Measurements from ENCODE around the gene LTBP3. TPM values are rescaled to one million over a fixed set of nuclear protein-coding genes. Genes with fewer than 3 reads are reported as not detected.

LTBP3 gene
- total and polyA plus RNA-seq, 9 of the 15 experiments (the other 6 are each of a cell fraction or from before 2014, with no cell fraction given): 0.06 to 20.5 (median 4.8) TPM

GRCh38 chr11:65535102-65535501 is 23.1 kb downstream of the LTBP3 start (continued):
- TF ChIP-seq CREB3 (tag; conservative IDR thresholded peaks at IDR 0.05; ENCODE audit: low read depth): no peak
- no peak for TF ChIP-seq ELF2 (CRISPR knock-in tag; IDR thresholded peaks at IDR 0.05)
- no peak for TF ChIP-seq ZBTB9 (CRISPR knock-in tag; IDR thresholded peaks at IDR 0.05)
- no peak for TF ChIP-seq TCF15 (CRISPR knock-in tag; IDR thresholded peaks at IDR 0.05)
- no peak for TF ChIP-seq BMI1 (IDR thresholded peaks at IDR 0.05; ENCODE audit: low read length)

DNA sequence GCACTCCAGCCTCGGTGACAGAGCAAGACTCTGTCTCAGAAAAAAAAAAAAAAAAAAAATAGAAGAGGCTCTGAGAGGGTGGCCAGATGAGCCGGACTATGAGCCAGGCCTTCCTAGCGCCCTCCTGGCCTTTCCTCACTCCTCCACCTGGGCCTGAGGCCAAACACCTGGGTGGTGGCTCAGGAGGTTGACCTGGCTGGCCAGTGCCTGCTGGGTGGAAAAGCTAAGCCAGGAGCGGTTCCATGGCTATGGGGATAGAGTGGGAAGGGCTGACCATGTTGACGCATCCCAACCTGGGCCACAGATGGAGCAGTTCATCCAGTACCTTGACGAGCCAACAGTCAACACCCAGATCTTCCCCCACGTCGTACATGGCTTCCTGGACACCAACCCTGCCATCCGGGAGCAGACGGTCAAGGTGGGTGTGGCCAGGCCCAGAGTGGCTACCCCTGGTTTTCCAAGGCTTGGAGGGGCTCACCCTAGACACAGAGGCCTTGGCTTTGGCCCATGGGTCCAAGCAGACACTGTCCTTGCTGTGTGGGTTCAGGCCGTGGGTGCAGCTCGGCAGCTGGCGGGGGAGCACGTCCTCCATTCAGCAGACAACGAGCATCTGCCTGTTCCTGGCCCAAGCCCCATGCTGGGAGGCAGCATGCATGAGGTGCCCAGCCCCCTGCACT is 25.6 kb downstream of the LTBP3 start:
- TF ChIP-seq E2F3 (CRISPR knock-in tag; IDR thresholded peaks at IDR 0.05) (no peak), RBFOX2 (IDR thresholded peaks at IDR 0.05; ENCODE audit: low read depth, low read length) (peak; percentile 54; the same call in 1 of the 2 replicates)
- ChIA-PET CTCF (ENCODE audit: low intra/inter-chr PET ratio) (no interaction called here), POLR2A (interaction anchor here (0.6 to 1.3 kb wide), 3 partner anchors 12 to 113 kb away, joined by 3 to 7 read pairs (median 3); no protein-coding TSS in a partner anchor)
- peak overlapping the region in 1 of 2 experiments; percentile 67; a peak in 2 of 4 replicates for H3K9ac ChIP-seq (ENCODE audit: insufficient read depth in 1 of 2, low read depth in 2 of 2, low read length in 2 of 2)
- no peaks in the 10 kb centered on the region for H3K9me3 ChIP-seq (replicated peaks; ENCODE audit: control insufficient read depth, insufficient read depth, low read depth, low read length)
- no peak overlapping the region for H3K4me3 ChIP-seq
- peaks cover 0 to 16% of the 10 kb centered on the region in 2 experiments; a peak in 2 of 5 replicates for H3K4me1 ChIP-seq (replicated peaks in 1 of 2; ENCODE audit: control insufficient read depth in 2 of 2, insufficient read depth in 2 of 2, low read length in 2 of 2)
- ATAC-seq (no peak), FAIRE-seq (no peak), DNase-seq (ENCODE audit: extremely low read depth in 1 of 4, low spot score in 3 of 4) (peak in 1 of 4 experiments; percentile 8)
- no TSS peak for BruUV-seq (replicated peaks)
- no peaks in the 10 kb centered on the region for H3K27me3 ChIP-seq (ENCODE audit: control insufficient read depth in 2 of 2, insufficient read depth in 2 of 2, low read length in 2 of 2)
- 90% methylated on average over 14 of the region's 15 CpGs for WGBS (ENCODE audit: insufficient coverage, low coverage, missing lambda C conversion rate)
- 0 out of 2 replicates have a peak, but pooled peaks cover 7% of the 10 kb centered on the region for H4K20me1 ChIP-seq (replicated peaks; ENCODE audit: control insufficient read depth, insufficient read depth, low read length)
- H3K79me2 ChIP-seq (ENCODE audit: control insufficient read depth, insufficient read depth, low read length): no peaks in the 10 kb centered on the region
- in situ Hi-C loops (cut with MboI): no loop called here
- no peaks in the 10 kb centered on the region for H3K9me1 ChIP-seq (ENCODE audit: control insufficient read depth, insufficient read depth, low read length)
- no peak overlapping the region for H2AFZ ChIP-seq (ENCODE audit: low read depth, low read length)
- H3K27ac ChIP-seq (ENCODE audit: extremely low read depth, low read depth, low read length): no peak overlapping the region
- H3K4me2 ChIP-seq (ENCODE audit: insufficient read depth, low read length): no peak overlapping the region
- intact Hi-C loops (cut with micrococcal nuclease): no loop called here
- H3K36me3 ChIP-seq (ENCODE audit: control insufficient read depth, insufficient read depth, low read length): peaks cover 88% of the 10 kb centered on the region; the same call in 2 of the 3 replicates
